RCC 7860 (cell line): Measurements from ENCODE around the gene OGFR.
A peak's percentile ranks its signal among the peaks of the same experiment; 100 is the strongest.

Experiments
- DNase-seq: peaks from one replicate; pipeline ENCODE4 v3.0.0-alpha.2; 2015; ENCODE audit warnings: low spot score
- FAIRE-seq: peaks from 2 replicates; lab custom pipeline; 2012; peaks lifted over from hg19 to GRCh38; lab: Jason Lieb, UNC

The OGFR gene

GRCh38 chr20:62799459-62799858 is 5.2 kb upstream of the OGFR start:
- no peak for DNase-seq
- FAIRE-seq = no peak

DNA sequence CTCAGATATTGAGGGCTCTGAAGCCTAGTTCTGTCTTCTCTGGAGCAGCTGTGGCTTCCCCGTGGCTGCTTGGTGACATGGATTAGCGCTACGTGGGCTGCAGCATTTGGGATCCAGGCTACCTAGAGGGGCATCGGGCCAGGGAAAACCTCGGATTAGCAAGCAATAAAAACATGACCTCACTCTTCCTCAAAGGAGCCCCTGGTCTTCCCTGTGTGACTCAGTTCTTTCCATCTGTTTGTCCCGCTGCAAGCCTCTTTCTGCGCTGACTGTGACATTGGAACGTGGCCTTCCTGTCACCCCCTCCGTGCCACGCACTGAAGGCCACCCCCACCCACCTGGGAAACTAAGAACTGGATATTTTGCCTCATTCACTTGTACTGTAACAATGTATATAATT is 4.8 kb upstream of the OGFR start:
- no peak for FAIRE-seq
- DNase-seq = no peak

DNA sequence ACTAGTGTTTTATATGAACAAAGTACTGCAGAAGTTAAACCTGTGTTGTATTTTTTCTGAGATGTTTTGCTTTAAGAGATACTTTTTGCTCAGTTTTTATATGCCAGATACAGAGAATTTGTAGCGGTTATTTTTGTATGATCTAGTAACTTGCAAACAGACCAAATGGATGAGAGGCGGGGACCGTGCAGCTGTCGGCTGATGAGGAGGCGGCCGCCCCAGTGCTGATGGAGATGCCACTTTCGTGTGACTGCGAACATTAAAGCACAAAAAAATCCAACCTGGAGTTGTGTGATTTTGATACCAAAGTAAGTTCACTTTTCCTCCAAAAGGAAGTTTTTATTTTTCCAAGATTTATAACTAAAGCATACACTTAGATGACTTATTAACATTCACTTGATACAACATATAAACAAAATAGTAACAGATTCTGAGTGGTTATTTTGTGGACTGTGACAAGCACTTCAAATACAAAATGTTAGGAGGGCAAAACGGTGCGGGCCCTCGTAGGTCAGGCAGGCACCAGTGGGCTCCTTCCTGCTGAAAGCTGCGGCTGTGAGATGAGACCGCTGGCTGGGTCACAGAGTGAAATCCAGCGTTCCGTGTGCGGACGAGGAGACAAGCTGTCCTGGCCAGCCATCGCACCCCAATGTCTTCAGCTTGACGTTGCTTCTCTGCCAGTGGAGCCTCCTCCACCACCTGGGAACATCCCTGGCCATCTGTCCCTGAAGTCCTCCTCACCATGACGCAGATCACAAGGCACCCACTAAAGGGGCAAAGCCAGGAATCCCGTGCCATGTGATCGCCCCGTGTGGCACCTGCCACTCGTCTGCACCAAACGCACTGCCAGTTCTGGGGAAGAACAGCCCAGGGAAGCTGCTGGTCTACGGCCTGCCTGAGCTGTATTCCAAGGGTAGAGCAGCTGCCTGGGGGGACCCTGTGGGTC is 4.0 kb upstream of the OGFR start:
- DNase-seq (no peak), FAIRE-seq (no peak)

- DNase-seq (no peak), FAIRE-seq (no peak)
Measured at GRCh38 chr20:62801284-62802010, 3.2 kb upstream of the OGFR start.

- FAIRE-seq (no peak), DNase-seq (no peak)
Measured at GRCh38 chr20:62802026-62802712, 2.5 kb upstream of the OGFR start.

- no peak for FAIRE-seq
Measured at GRCh38 chr20:62804021-62804626, 511 bp upstream of the OGFR start.

DNA sequence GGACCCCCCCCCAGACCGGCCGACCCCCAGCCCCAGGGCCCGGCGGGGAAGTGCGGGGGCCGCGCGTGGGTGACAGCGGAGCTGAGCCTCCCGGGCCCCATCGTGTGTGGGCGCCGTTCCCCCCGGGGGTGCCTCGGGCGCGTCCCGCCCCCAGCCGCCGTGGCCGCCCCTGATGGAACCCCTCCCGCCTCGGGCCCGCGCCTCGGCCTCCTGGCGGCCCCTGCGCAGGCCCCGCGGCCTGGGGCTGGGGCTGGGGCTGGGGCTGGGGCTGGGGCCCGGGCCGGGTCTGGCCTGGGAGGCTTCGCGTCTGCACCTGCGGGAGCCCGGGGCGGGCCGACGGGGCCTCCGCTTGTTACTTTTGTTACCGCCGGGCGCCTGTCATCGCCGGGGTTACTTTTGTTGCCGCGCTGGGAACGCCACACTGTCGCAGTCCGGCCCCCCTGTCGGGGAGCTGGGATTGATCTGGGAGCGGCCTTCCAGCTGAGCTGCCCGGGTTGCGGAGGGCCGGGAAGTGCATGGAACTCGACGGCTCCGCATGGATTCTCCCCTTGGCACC is 598 bp downstream of the OGFR start:
- no peak for DNase-seq
- no peak for FAIRE-seq

More at GRCh38 chr20:62804021-62804626, 511 bp upstream of the OGFR start:
- no peak for DNase-seq

GRCh38 chr20:62805711-62806382 is 1.2 kb downstream of the OGFR start:
- no peak for FAIRE-seq

GRCh38 chr20:62806383-62807050 is 1.9 kb downstream of the OGFR start:
- DNase-seq = no peak
- FAIRE-seq = no peak

More at GRCh38 chr20:62805711-62806382, 1.2 kb downstream of the OGFR start:
- no peak for DNase-seq

DNA sequence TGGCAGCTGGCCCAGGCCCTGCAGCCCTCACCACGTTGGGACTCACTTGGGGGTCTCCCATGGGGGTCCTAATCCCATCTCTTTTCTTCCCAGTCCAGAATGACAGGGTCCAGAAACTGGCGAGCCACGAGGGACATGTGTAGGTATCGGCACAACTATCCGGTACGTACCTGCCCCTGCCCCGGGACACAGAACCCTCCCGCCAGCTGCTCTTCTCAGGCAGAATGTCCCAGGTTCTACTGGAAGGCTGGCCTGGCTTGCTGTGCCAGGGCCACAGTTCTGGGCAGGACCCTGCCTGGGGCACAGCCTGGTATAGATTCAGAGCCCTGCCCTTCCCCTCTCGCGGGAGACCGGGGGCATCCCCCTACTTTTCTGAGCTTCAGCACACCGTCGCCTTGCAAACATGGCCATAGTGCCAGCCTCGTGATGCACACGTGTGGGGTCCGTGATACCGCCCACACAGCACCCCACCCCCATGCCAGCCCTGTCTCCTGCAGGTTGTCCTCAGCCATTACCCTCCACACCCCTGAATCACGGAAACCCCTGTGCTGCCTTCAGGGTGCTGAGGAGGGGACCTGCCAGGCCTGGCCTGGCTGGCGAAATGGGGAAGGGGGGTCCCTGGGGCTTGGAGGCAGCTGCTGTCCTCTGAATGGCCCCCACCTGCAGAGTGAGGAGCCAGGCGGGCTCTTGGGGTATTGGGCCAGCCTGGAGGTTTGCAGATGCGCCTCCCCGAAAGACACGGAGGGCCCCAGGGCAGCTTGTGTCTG is 3.0 kb downstream of the OGFR start:
- no peak for FAIRE-seq

GRCh38 chr20:62808211-62808865 is 3.7 kb downstream of the OGFR start:
- FAIRE-seq = no peak
- DNase-seq = peak; percentile 39

More for the DNA sequence above, 3.0 kb downstream of the OGFR start:
- no peak for DNase-seq

- no peak for DNase-seq
- FAIRE-seq = no peak
Measured at GRCh38 chr20:62809530-62810428, 5.1 kb downstream of the OGFR start.

DNA sequence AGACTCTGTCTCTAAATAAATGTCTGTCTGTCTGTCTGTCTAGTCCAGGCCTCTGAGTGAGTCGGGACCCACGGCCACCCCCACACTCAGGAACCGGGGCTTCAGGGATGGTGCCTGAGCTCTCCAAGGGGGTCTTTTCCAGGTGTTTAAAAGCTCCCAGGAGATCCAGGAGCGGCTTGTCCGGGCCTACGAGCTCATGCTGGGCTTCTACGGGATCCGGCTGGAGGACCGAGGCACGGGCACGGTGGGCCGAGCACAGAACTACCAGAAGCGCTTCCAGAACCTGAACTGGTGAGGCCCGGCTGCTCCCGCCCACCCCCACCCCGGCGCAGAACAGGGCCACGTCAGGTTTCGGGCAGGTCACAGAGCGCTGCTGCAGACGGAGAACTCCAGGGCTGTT is 6.7 kb downstream of the OGFR start:
- no peak for FAIRE-seq
- DNase-seq = no peak

- FAIRE-seq = no peak
Measured at GRCh38 chr20:62811720-62812119, 7.1 kb downstream of the OGFR start.

GRCh38 chr20:62812181-62812906 is 7.7 kb downstream of the OGFR start:
- DNase-seq = no peak

More at GRCh38 chr20:62811720-62812119, 7.1 kb downstream of the OGFR start:
- DNase-seq = no peak

GRCh38 chr20:62812907-62813200 is 8.2 kb downstream of the OGFR start:
- no peak for FAIRE-seq
- DNase-seq = no peak

More at GRCh38 chr20:62812181-62812906, 7.7 kb downstream of the OGFR start:
- FAIRE-seq = no peak

GRCh38 chr20:62813588-62813987 is 9.0 kb downstream of the OGFR start:
- DNase-seq (no peak), FAIRE-seq (no peak)
